ENCODE measurements around the gene IRF1. TPM values are rescaled to one million over a fixed set of nuclear protein-coding genes. Genes with fewer than 3 reads are reported as not detected.

Gene IRF1
- total RNA-seq, 2 experiments from 2014 or later = 1,212 to 1,234 TPM

GRCh38 chr5:132500244-132500930 is 9.8 kb upstream of the IRF1 start:
- Histone ChIP-seq H3K27ac (ENCODE audit: low read depth in 1 of 2, low read length in 2 of 2) (peak overlapping the region in 1 of 2 donors; percentile 37), H3K4me1 (ENCODE audit: insufficient read depth, low read length) (peaks cover 55% of the 10 kb centered on the region), H3K9me3 (ENCODE audit: control insufficient read depth in 1 of 2, insufficient read depth in 1 of 2, low read length in 2 of 2) (no peaks in the 10 kb centered on the region), H3K36me3 (ENCODE audit: insufficient read depth, low read length) (no peaks in the 10 kb centered on the region), H3K4me3 (ENCODE audit: low read length) (no peak overlapping the region), H3K27me3 (ENCODE audit: control insufficient read depth in 1 of 2, insufficient read depth in 2 of 2, low read length in 2 of 2) (no peaks in the 10 kb centered on the region)
- no peak for TF ChIP-seq CTCF (IDR thresholded peaks at IDR 0.05)
- Mint-ChIP-seq H3K4me3 (no peak overlapping the region), H3K9me3 (no peaks in the 10 kb centered on the region), H3K27me3 (no peaks in the 10 kb centered on the region), H3K27ac (peak overlapping the region; percentile 65), H3K36me3 (ENCODE audit: low read depth) (peaks cover 4% of the 10 kb centered on the region), H3K4me1 (ENCODE audit: low read depth) (peaks cover 34% of the 10 kb centered on the region)
- CTCF ChIA-PET = interaction anchor here (0.8 to 10.2 kb wide), 17 partner anchors 10 to 328 kb away, joined by 3 to 104 read pairs (median 5); partner anchors contain the start of gene IRF1
- POLR2A ChIA-PET = interaction anchor here (0.5 to 15.5 kb wide), 13 partner anchors 12 to 262 kb away, joined by 3 to 526 read pairs (median 5); partner anchors contain the start of genes IRF1, KIF3A and SLC22A5
- intact Hi-C loops (cut with DNase I, micrococcal nuclease) = loop anchor here in 1 of 2 experiments (1.0 to 10.0 kb wide), 3 partner anchors 81 to 436 kb away; partner anchors contain the start of gene IL3
- DNase-seq (peak in 4 of 14 experiments; percentile 5 to 32 (median 28)), ATAC-seq (ENCODE audit: poor library complexity) (no peak)

- peak overlapping the region; percentile 97 for H3K27ac Mint-ChIP-seq
- CTCF ChIA-PET = interaction anchor here (1.2 to 10.2 kb wide), 9 partner anchors 9 to 329 kb away, joined by 3 to 104 read pairs (median 4); partner anchors contain the start of gene IRF1
- DNase-seq = peak in 3 of 14 experiments; percentile 27 to 33 (median 32)
- Histone ChIP-seq H3K27me3 (ENCODE audit: control insufficient read depth in 1 of 2, insufficient read depth in 2 of 2, low read length in 2 of 2) (no peaks in the 10 kb centered on the region), H3K36me3 (ENCODE audit: insufficient read depth, low read length) (no peaks in the 10 kb centered on the region), H3K9me3 (ENCODE audit: control insufficient read depth in 1 of 2, insufficient read depth in 1 of 2, low read length in 2 of 2) (no peaks in the 10 kb centered on the region), H3K4me3 (ENCODE audit: low read length) (no peak overlapping the region), H3K27ac (ENCODE audit: low read depth in 1 of 2, low read length in 2 of 2) (peak overlapping the region; percentile 19 to 35), H3K4me1 (ENCODE audit: insufficient read depth, low read length) (peaks cover 63% of the 10 kb centered on the region)
- no peaks in the 10 kb centered on the region for H3K9me3 Mint-ChIP-seq
- H3K4me3 Mint-ChIP-seq = peak overlapping the region; percentile 67
- peaks cover 41% of the 10 kb centered on the region for H3K4me1 Mint-ChIP-seq (ENCODE audit: low read depth)
- peaks cover 4% of the 10 kb centered on the region for H3K36me3 Mint-ChIP-seq (ENCODE audit: low read depth)
- no peak for TF ChIP-seq CTCF (IDR thresholded peaks at IDR 0.05)
- intact Hi-C loops (cut with DNase I, micrococcal nuclease) = loop anchor here (1.0 to 10.0 kb wide), 5 partner anchors 42 to 1725 kb away; partner anchors contain the start of genes IL3 (in 1 of the 2) and PPP2CA (in 1 of the 2)
- POLR2A ChIA-PET = interaction anchor here (0.6 to 15.5 kb wide), 6 partner anchors 19 to 130 kb away, joined by 3 to 526 read pairs (median 50); partner anchors contain the start of genes IRF1 and SLC22A5
- H3K27me3 Mint-ChIP-seq = no peaks in the 10 kb centered on the region
- no peak for ATAC-seq (ENCODE audit: poor library complexity)
Observed at GRCh38 chr5:132499440-132500243, 9.1 kb upstream of the IRF1 start.

DNA sequence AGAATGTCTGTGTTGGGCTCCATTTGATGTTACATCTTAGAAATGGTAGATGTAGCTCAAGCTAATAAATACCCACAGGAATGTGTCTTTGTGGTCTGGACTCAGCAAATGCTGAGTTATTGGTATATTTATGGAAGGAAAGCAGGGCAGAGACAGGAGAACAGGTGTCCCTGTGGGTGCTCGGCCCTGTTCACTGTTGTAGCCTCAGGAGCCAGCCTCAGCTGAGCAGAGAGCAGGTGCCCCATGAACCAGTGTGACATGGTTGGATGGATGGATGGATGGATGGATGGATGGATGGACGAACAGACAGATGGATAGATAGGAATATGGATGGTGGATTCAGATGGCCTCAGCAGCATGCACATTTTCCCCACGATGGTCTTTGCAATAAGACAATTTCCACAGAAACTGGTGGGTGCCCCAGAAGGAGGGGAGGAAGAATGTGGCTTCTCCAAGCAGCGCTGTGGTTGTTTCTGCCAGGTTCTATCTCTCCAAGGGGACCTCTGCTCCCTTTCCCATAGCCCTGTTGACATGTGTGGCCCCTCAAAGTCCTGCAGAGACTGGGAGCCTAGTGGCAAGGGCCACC is 8.2 kb upstream of the IRF1 start:
- peaks cover 4% of the 10 kb centered on the region for H3K36me3 Mint-ChIP-seq (ENCODE audit: low read depth)
- no peaks in the 10 kb centered on the region for H3K27me3 Mint-ChIP-seq
- Histone ChIP-seq H3K9me3 (ENCODE audit: control insufficient read depth in 1 of 2, insufficient read depth in 1 of 2, low read length in 2 of 2) (no peaks in the 10 kb centered on the region), H3K27me3 (ENCODE audit: control insufficient read depth in 1 of 2, insufficient read depth in 2 of 2, low read length in 2 of 2) (no peaks in the 10 kb centered on the region), H3K27ac (ENCODE audit: low read depth in 1 of 2, low read length in 2 of 2) (peak overlapping the region; percentile 19 to 82), H3K4me3 (ENCODE audit: low read length) (no peak overlapping the region), H3K4me1 (ENCODE audit: insufficient read depth, low read length) (peaks cover 71% of the 10 kb centered on the region), H3K36me3 (ENCODE audit: insufficient read depth, low read length) (no peaks in the 10 kb centered on the region)
- H3K4me1 Mint-ChIP-seq (ENCODE audit: low read depth) = peaks cover 50% of the 10 kb centered on the region
- POLR2A ChIA-PET = interaction anchor here (0.6 to 15.5 kb wide), 10 partner anchors 18 to 130 kb away, joined by 3 to 526 read pairs (median 24); partner anchors contain the start of genes IRF1 and SLC22A5
- intact Hi-C loops (cut with DNase I, micrococcal nuclease) = loop anchor here (5.0 to 10.0 kb wide), 2 partner anchors 41 to 1726 kb away; partner anchors contain the start of gene PPP2CA (in 1 of the 2)
- no peaks in the 10 kb centered on the region for H3K9me3 Mint-ChIP-seq
- CTCF ChIA-PET = interaction anchor here (0.6 to 10.2 kb wide), 7 partner anchors 8 to 861 kb away, joined by 3 to 104 read pairs (median 4); partner anchors contain the start of gene IRF1
- DNase-seq = peak in 1 of 14 experiments; percentile 0
- H3K27ac Mint-ChIP-seq = peak overlapping the region; percentile 97
- H3K4me3 Mint-ChIP-seq = peak overlapping the region; percentile 67
- no peak for ATAC-seq (ENCODE audit: poor library complexity)
- TF ChIP-seq CTCF (IDR thresholded peaks at IDR 0.05) = no peak

Measured in CD4-positive, alpha-beta T cell (primary cell).